K562 (cell line): ENCODE data around the gene HIRIP3. TPM values are rescaled to one million over a fixed set of nuclear protein-coding genes. Genes with fewer than 3 reads are reported as not detected.

Source experiments
- CTCF ChIP-seq, 3 experiments: IDR thresholded peaks in 2 of 3; conservative IDR thresholded peaks in 1 of 3; 2 replicates each; pipeline ENCODE4 v1.5.1; 2011 to 2012; ENCODE audit warnings: low read length in 3 of 3, mild to moderate bottlenecking in 3 of 3, control low read depth in 2 of 3, improper control_type of control experiment in 1 of 3, inconsistent platforms in 1 of 3, low read depth in 1 of 3, mixed read lengths in 1 of 3, moderate library complexity in 1 of 3; ENCODE audit not compliant: insufficient read depth in 2 of 3
- KDM1A ChIP-seq, 2 experiments: fragments of 450-650 bp; IDR thresholded peaks; 2 replicates each; pipeline ENCODE4 v1.6.1; 2016; ENCODE audit warnings: mild to moderate bottlenecking in 2 of 2
- RREB1 ChIP-seq: fragments of 250-450 bp; sonication (Bioruptor Pico); IDR thresholded peaks from 2 replicates; pipeline ENCODE4 v1.4.0; 2020
- SMC3 ChIP-seq: conservative IDR thresholded peaks from 2 replicates; pipeline ENCODE4 v1.6.1; 2011; ENCODE audit warnings: low read depth, low read length, improper control_type of control experiment; ENCODE audit not compliant: insufficient read depth
- STAG1 ChIP-seq: sonication (generic); formaldehyde crosslinking; IDR thresholded peaks from 2 replicates; pipeline ENCODE4 v1.5.0; 2020; ENCODE audit warnings: missing genetic modification reagents, borderline replicate concordance
- ZBED1 ChIP-seq: IDR thresholded peaks from 2 replicates; pipeline ENCODE4 v1.6.1; 2014
- ZFP91 ChIP-seq: sonication (generic); formaldehyde crosslinking; IDR thresholded peaks from 2 replicates; pipeline ENCODE4 v1.8.0; 2022; ENCODE audit warnings: mild to moderate bottlenecking, missing genetic modification reagents
- polyA plus RNA-seq, 8 experiments: library from polyadenylated mRNA; depleted of rRNA in 4 of 8; stranded (reverse) in 5 of 8; unstranded in 3 of 8; fragments of >200 nt; fragmentation: Nextera tagmentation in 2 of 8; fragmentation: Illumina TruSeq in 1 of 8; extraction: Ambion mirVana in 2 of 8; extraction: Trizol in 1 of 8; gene quantifications; 2 replicates each; pipeline versions ENCODE4 v1.2.1 to v1.2.3, GENCODE V29; 2011 to 2014; ENCODE audit warnings: inconsistent platforms in 1 of 8, missing spikeins in 1 of 8
- total RNA-seq, 7 experiments: library from RNA; depleted of rRNA in 6 of 7; stranded (reverse); fragments of >200 nt in 6 of 7; fragmentation: Illumina TruSeq in 2 of 7; extraction: Trizol in 2 of 7; gene quantifications; 2 replicates each; pipeline versions ENCODE4 v1.2.1 to v1.2.3, GENCODE V29; 2011 to 2021; ENCODE audit warnings: low replicate concordance in 1 of 7

The HIRIP3 gene
- total and polyA plus RNA-seq, 9 of the 15 experiments (the other 6 are each of a cell fraction or from before 2014, with no cell fraction given) = 3.3 to 38.2 (median 18.2) TPM

- no peak for TF ChIP-seq RREB1 (CRISPR knock-in tag)
- TF ChIP-seq KDM1A (IDR thresholded peaks at IDR 0.05) = no peak
- no peak for TF ChIP-seq SMC3
- TF ChIP-seq CTCF (IDR thresholded peaks at IDR 0.05 in 2 of 3, conservative IDR thresholded peaks at IDR 0.05 in 1 of 3; ENCODE audit: insufficient read depth in 2 of 3, low read depth in 1 of 3, low read length in 3 of 3) = no peak
- no peak for TF ChIP-seq STAG1 (CRISPR knock-in tag)
- no peak for TF ChIP-seq ZBED1
- no peak for TF ChIP-seq ZFP91 (CRISPR knock-in tag)
These were observed 44.5 kb downstream of the HIRIP3 start (continued) for GRCh38 chr16:29950806-29951461.
